ENCODE results near the gene PROCA1. TPM values are rescaled to one million over a fixed set of nuclear protein-coding genes. Genes with fewer than 3 reads are reported as not detected.

Gene PROCA1
- polyA plus RNA-seq, 1 experiment, result 0.71 TPM

- ChIA-PET POLR2A (no interaction called here), CTCF (interaction anchor here (0.9 to 1.1 kb wide), 2 partner anchors 8 to 25 kb away, joined by 3 to 5 read pairs; no protein-coding TSS in a partner anchor)
- Histone ChIP-seq H3K36me3 (ENCODE audit: control insufficient read depth, insufficient read depth, low read length) (peaks cover 46% of the 10 kb centered on the region), H3K27me3 (ENCODE audit: control insufficient read depth, insufficient read depth, low read length) (no peaks in the 10 kb centered on the region), H3K4me3 (ENCODE audit: low read depth, low read length) (no peak overlapping the region)
- DNase-seq (ENCODE audit: low read depth), result no peak
- TF ChIP-seq CTCF (IDR thresholded peaks at IDR 0.05; ENCODE audit: insufficient read depth, low read depth, low read length), result peak; percentile 17; the same call in 1 of the 2 replicates
These were observed 35.7 kb downstream of the PROCA1 start for GRCh38 chr17:28675980-28676379.

GRCh38 chr17:28675490-28675889 is 36.2 kb downstream of the PROCA1 start:
- H3K4me3 ChIP-seq (ENCODE audit: low read depth, low read length), result no peak overlapping the region
- ChIA-PET POLR2A (no interaction called here), CTCF (interaction anchor here (0.9 to 1.1 kb wide), 2 partner anchors 8 to 25 kb away, joined by 3 to 5 read pairs; no protein-coding TSS in a partner anchor)
- no peaks in the 10 kb centered on the region for H3K27me3 ChIP-seq (ENCODE audit: control insufficient read depth, insufficient read depth, low read length)
- no peak for TF ChIP-seq CTCF (IDR thresholded peaks at IDR 0.05; ENCODE audit: insufficient read depth, low read depth, low read length)
- no peak for DNase-seq (ENCODE audit: low read depth)
- H3K36me3 ChIP-seq (ENCODE audit: control insufficient read depth, insufficient read depth, low read length), result peaks cover 47% of the 10 kb centered on the region

GRCh38 chr17:28669918-28670317 is 41.8 kb downstream of the PROCA1 start:
- DNase-seq (ENCODE audit: low read depth), result no peak
- POLR2A ChIA-PET, result no interaction called here
- H3K27me3 ChIP-seq (ENCODE audit: control insufficient read depth, insufficient read depth, low read length), result no peaks in the 10 kb centered on the region
- TF ChIP-seq CTCF (IDR thresholded peaks at IDR 0.05; ENCODE audit: insufficient read depth, low read depth, low read length), result no peak
- H3K4me3 ChIP-seq (ENCODE audit: low read depth, low read length), result no peak overlapping the region
- CTCF ChIA-PET, result interaction anchor here (1.4 kb wide), 1 partner anchor 25 kb away, joined by 3 read pairs; the partner anchor contains the start of gene BLTP2
- peaks cover 21% of the 10 kb centered on the region for H3K36me3 ChIP-seq (ENCODE audit: control insufficient read depth, insufficient read depth, low read length)

- CTCF ChIA-PET, result no interaction called here
- Histone ChIP-seq H3K36me3 (ENCODE audit: control insufficient read depth, insufficient read depth, low read length) (peaks cover 8% of the 10 kb centered on the region), H3K27me3 (ENCODE audit: control insufficient read depth, insufficient read depth, low read length) (no peaks in the 10 kb centered on the region), H3K4me3 (ENCODE audit: low read depth, low read length) (no peak overlapping the region)
- POLR2A ChIA-PET, result no interaction called here
- no peak for DNase-seq (ENCODE audit: low read depth)
- TF ChIP-seq CTCF (IDR thresholded peaks at IDR 0.05; ENCODE audit: insufficient read depth, low read depth, low read length), result no peak
These were observed 43.8 kb downstream of the PROCA1 start for GRCh38 chr17:28667870-28668269.

- Histone ChIP-seq H3K36me3 (ENCODE audit: control insufficient read depth, insufficient read depth, low read length) (peaks cover 3% of the 10 kb centered on the region), H3K4me3 (ENCODE audit: low read depth, low read length) (no peak overlapping the region), H3K27me3 (ENCODE audit: control insufficient read depth, insufficient read depth, low read length) (no peaks in the 10 kb centered on the region)
- POLR2A ChIA-PET, result no interaction called here
- no peak for DNase-seq (ENCODE audit: low read depth)
- CTCF ChIA-PET, result no interaction called here
- no peak for TF ChIP-seq CTCF (IDR thresholded peaks at IDR 0.05; ENCODE audit: insufficient read depth, low read depth, low read length)
These were observed 45.7 kb downstream of the PROCA1 start for GRCh38 chr17:28665994-28666393.

All from BJ (cell line).